ENCODE measurements around the gene BMP6.
A peak's percentile ranks its signal among the peaks of the same experiment; 100 is the strongest.

BMP6 gene

GRCh38 chr6:7725849-7726415 lies at the start of gene BMP6:
Gene BMP6 (plus strand): TSS chr6:7726099. CDS start chr6:7726956, 857 bp downstream.
- DNase-seq (ENCODE audit: low read depth in 2 of 2): peak; percentile 53

DNA sequence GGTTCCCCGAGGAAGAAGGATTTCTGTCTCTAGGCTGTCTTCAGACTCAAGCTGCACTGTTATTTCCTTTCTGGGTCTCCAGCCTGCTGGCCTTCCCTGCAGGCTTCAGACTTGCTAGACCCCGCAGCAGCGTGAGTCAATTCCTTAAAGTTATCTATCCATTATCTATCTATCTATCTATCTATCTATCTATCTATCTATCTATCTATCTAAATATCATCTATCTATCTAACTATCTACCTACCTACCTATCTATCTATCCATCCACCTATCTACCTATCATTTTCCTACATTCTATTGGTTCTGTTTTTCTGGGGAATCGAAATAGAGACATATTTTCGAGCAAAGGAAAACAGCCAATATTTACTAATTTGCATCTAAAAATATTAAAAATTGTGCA lies 48.7 kb upstream of the BMP6 start:
- DNase-seq (ENCODE audit: low read depth in 2 of 2): no peak

GRCh38 chr6:7680393-7681075 lies 45.4 kb upstream of the BMP6 start:
- DNase-seq (ENCODE audit: low read depth in 2 of 2): no peak

DNA sequence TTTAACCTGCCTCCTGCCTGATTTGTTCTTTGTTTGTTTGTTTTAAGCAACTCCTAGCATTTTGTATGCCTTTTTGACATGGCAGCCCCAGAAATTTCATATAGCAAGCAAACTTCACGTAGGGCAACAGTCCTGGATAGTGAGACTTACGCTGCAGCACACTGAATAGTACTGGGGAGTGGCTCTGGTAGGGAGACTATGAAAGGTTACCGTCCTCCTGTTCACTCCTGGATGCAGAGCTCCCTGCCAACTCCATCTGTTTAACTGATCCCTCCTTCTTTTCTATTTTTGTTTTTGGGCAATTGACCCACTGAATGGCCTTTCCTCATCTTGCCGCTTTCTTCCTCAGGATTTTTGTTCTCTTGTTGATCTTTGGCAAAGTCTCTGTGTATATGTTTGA lies 44.5 kb upstream of the BMP6 start:
- DNase-seq (ENCODE audit: low read depth in 2 of 2): no peak

DNA sequence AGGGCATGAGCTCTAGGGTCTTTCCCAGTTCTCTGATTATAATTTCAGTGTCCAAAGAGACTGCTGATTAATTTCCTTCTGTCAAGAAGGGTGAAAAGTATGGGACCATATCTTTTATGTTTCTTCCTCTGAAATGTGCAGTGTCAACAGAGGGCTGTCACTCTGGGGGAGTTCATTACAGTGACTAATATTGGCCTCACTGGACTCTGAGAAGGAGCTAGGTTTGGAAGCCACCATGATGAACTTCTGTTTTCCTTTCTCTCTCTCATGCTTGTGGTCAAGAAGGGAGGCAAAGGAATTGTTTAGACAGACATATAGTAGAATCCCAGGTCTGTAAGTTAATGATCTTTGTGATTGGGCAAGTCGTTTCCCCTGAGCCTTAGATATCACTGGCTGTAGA lies 41.8 kb upstream of the BMP6 start:
- no peak for DNase-seq (ENCODE audit: low read depth in 2 of 2)

- DNase-seq (ENCODE audit: low read depth in 2 of 2): no peak
Observed at GRCh38 chr6:7684843-7685242, 41.1 kb upstream of the BMP6 start.

DNA sequence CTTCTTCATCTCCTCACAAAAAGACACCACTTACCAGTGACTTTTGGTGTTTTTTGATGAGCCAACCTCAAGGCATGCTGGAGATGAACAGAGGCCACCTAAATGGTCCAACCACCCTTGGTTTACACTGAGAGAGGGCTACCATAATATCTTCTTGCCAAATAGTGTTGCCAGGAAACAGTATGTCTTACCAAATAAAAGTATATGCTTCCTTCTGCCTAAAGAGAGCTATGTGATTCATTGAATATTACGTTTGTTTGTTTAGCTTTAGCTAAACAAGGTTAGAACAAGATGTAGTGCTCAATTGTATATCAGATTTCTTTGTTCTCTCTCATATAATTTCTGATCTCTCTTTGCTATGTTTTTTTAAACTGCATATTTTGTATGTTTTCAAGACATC lies 40.6 kb upstream of the BMP6 start:
- DNase-seq (ENCODE audit: low read depth in 2 of 2): no peak

DNA sequence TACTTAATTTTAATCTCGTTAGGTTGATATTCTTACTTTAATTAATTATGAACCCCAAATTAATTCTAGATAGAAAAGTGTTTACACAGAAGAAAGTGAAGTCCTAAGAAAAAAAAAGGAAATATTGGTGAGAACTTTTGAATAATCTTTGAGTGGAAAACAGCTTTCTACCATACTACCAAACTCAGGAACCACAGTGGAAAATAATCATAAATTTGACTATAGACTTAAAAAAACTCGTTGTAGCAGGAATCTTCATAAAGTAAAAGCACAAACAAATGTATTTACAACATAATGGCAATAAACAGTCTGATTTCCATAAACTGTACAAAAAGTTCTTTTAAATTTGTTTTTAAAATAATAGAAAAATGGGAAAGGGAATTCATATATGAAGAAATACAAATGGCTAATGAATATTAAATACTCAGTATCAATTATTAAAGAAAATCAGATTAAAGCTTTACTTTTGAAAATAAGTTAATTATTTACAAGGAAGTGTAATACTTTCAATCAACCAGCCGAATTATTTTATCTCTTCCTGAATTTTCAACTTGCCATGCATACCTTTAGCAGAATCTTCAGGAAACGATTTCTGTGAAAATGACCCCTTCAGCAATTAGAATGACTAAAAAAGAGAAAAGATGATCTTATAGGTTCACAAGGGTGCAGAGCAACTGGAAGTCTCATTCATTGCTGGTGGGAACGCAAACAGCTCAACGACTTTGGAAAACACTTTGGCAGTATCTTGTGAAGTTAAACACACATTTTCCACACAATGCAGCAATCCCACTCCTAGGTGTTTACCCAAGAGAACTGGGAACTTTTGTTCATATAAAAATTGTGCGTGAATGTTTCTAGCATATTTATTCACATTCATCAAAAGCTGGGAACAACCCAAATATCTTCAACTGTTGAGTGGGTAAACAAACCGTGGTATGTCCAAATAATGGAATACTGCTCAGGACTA lies 38.5 kb upstream of the BMP6 start:
- no peak for DNase-seq (ENCODE audit: low read depth in 2 of 2)

DNA sequence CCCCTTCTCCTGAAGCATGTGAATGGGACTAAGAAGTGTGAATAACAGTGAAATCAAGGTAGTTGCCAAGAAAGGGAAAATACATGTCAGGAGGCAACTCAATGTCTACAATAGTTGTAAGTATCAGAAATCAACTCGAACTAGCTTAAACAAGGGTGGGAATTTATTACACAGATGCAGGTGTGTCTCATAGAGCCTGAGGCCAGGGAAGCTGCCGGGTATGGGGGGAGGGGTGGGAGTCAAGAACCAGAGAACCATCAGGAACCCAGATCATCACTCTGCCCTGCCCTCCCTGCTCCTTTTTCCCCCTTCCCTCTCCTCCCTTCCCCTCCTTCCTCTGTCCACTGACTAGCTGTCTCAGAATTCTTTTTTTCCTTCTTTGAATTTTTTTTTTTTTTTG lies 34.9 kb upstream of the BMP6 start:
- DNase-seq (ENCODE audit: low read depth in 2 of 2): no peak

- no peak for DNase-seq (ENCODE audit: low read depth in 2 of 2)
Observed at GRCh38 chr6:7691675-7692452, 34.0 kb upstream of the BMP6 start.

DNA sequence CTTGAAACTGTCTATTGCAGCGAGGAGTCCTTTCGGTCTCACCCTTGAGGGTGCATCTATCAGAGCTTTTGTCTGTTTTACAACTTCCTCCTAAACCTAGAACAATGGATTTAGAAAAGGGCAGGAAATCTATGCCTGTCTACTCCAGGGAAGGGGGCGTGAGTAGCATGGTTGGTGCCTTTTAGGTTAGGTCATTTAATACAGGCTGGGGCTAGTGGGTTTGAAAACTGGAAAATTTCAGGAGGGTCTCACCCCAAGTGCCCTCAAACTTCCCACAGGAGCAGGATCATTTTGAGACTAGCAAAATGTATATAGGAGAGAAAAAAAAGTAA lies 33.5 kb upstream of the BMP6 start:
- DNase-seq (ENCODE audit: low read depth in 2 of 2): no peak

GRCh38 chr6:7693827-7694226 lies 32.1 kb upstream of the BMP6 start:
- DNase-seq (ENCODE audit: low read depth in 2 of 2): no peak

DNA sequence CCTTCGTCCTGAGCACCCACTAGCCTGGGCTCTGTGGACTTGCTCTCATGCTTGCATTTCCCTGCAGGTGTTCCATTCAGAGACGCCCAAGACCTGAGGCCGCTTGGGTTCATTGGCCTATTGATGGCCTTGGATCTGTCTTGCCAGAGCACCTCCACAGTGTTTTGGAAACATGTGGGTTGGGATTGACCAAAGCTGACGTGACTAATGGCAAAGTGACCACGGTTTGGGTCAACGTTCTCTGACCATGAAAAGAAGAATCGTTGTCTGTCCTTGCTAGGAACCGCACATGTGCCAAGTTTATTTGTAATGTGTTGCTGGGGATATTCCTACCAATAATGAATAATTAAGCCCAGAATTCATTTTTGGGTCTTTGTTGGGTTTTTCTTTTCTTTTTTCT lies 29.8 kb upstream of the BMP6 start:
- DNase-seq (ENCODE audit: low read depth in 2 of 2): no peak

- DNase-seq (ENCODE audit: low read depth in 2 of 2): no peak
Observed at GRCh38 chr6:7697432-7697819, 28.5 kb upstream of the BMP6 start.

DNA sequence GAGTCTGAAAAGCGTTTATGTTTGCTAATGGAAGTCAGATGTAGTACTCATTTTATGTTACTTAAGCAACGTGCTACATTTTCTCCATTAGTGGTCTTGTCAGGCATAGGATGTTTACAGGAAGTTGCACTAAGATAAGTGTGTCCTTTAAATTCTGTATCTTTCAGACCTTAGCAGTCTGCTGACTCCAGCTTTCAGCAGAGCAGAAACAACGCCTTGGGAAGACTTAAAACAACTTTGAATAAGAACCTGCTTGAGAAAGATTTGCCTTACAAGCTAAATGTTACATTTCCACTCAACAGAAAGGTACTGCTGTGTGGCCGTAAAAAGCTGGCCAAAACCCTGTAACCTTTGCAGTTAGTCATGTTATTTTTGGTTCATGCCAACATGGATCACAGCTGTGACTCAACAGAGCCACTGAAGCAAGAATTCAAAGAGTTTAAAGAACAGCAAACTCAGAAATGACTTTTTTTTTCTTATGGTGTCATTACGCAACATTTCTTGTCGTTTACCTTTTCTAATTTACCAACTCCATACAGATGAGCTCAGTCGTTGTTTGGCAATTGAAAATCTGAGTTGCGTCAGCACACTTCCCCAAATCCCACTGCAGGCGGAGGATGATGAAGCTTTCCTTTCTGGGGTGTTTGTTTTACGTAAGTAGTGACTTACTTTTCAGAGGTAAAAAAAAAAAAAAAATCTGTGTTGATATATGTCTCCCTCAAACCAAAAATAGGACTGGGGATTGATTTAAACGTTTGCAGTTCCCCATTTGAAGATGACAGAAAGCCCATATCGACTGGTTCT lies 27.9 kb upstream of the BMP6 start:
- DNase-seq (ENCODE audit: low read depth in 2 of 2): peak; percentile 61 to 70

GRCh38 chr6:7701212-7701834 lies 24.6 kb upstream of the BMP6 start:
- DNase-seq (ENCODE audit: low read depth in 2 of 2): no peak

- DNase-seq (ENCODE audit: low read depth in 2 of 2): no peak
Observed at GRCh38 chr6:7703148-7703680, 22.7 kb upstream of the BMP6 start.

GRCh38 chr6:7705483-7705882 lies 20.4 kb upstream of the BMP6 start:
- DNase-seq (ENCODE audit: low read depth in 2 of 2): no peak

- no peak for DNase-seq (ENCODE audit: low read depth in 2 of 2)
Observed at GRCh38 chr6:7706269-7706668, 19.6 kb upstream of the BMP6 start.

- DNase-seq (ENCODE audit: low read depth in 2 of 2): no peak
Observed at GRCh38 chr6:7707787-7708186, 18.1 kb upstream of the BMP6 start.
